Measurements from ENCODE around the gene TXK.

The TXK gene

DNA sequence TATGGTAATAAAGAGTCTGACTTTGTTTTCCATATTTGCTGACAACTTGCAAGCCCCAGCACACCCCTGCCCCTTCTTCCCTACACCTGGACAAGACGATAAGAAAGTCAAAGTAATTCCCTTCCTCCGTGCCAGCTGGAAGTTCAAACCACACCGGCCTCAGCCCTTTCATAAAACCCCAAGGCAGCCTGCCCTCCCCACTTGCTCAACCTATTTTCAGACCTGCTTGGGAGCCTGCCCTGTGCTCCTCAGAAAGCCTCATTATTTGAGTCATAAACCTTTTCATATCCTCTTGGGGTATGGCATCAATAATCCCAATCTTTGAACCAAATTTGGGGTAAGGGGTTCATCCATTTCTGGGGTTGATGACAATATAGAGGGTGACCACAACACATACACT is 88.0 kb downstream of the TXK start:
- DNase-seq = peak; percentile 14

DNA sequence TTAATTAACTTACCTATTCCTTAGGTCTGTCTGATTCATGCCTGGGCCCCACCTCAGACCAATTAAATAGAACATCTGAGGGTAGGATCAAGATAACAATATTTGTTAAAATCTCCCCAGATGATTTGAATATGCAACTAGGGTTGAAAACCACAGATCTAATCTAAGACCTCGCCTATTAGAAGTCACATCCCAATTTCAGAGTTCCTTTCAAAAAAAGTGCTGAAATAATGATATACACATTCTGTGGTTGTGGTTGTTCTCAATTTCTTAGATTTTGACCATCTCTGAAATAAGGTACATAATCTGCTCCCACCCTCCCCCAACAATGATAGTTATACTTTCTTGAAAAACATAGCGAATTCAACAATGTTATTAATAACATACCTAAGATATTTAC is 89.8 kb downstream of the TXK start:
- DNase-seq = no peak

DNA sequence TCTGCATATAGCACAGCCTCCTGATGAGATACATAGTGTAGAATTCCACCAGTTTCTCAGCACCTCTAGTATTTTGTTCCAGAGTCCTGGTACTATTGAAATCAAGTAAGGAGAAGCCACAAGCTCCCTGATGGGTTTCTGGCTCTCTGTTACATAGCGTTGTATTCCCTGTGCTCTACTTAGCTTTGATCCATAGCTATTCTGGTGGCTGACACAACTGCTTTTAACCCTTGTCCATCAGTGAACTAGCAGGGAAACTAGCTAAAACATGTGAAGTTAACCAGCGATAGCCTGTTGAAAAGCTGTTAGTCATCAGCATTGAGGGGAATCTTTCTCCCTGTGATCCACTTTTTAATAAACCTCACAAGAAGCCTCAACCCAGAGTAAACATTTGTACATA is 90.5 kb downstream of the TXK start:
- no peak for DNase-seq

DNA sequence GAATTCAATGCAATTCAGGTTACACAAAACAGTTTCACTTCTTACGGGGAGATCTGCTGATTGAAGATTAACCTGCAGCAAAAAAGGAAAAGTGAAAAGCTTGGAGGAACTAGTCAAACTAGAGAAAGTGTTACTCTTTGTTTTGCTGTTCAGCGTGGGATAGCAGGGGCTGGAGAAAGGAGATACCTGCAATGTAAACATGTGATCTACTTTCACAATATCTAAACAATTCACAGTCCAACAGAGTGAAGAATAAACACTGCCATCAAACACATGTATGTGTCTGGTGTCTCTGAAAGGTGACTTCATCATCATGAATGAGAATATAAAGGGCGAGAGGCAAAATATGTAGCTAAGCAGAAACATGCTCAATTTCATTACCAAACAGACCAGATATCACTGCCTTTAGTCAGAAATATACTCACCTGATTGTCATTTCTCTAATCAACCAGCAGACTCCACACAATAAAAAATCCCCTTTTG is 91.0 kb downstream of the TXK start:
- no peak for DNase-seq

DNA sequence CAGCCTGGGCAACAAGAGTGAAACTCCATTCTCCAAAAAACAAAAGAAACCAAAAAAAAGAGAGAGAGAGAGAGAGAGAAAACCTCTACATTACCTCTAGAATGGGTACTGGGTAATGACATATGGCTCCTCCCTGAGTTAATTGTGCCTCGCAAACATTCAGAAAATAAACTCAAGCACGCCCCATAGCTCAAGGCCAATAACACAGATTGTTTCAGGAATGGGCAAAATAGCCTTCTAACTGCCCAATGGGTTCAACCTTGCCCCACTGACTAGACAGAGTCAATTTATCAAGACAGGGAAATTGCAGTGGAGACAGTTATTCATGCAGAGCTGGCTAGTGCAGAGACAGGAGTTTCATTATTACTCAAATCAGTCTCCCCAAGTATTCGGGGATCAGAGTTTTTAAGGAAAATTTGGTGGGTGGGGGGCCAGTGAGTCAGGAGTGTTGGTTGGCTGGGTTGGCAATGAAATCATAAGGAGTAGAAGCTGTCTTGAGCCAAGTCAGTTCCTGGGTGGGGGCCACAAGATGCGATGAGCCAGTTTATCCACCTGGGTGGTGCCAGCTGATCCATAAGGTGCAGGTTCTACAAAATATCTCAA is 92.4 kb downstream of the TXK start:
- DNase-seq = peak; percentile 44

DNA sequence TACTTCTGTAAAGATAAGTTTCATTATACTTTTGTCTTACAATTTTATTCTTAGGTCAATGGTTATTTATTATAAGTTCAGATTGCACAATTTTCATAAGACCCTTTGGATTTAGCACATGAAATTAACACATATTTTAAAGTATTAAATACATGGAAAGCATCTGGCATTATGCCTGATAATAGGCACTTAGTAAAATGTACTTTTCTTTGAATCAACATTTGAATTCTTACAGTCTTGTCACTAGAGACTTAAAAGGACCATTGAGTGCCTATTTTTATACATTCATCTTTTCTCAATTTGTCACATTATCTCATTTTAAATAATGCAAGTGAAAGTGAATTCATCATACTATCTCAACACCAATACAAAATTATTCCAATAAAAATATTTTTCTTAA is 94.5 kb downstream of the TXK start:
- no peak for DNase-seq

DNA sequence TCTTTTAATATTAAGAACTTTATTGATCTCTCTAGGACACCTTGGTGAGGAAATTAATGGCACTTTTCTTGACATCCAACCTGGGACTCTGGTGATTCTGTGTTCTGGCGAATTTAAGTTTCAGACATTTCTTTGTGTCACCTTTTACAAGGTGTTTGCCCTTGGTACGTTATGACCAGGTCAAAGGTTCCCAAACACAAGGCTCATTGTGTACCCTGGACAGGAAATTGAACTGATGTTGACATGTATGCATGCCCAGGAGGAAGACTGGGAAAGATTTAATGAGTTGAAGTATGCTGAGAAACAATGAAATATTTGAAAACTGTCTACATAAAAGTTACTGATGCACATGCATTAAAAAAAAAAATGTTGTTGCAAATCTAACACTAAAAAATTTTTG is 95.4 kb downstream of the TXK start:
- DNase-seq = no peak

DNA sequence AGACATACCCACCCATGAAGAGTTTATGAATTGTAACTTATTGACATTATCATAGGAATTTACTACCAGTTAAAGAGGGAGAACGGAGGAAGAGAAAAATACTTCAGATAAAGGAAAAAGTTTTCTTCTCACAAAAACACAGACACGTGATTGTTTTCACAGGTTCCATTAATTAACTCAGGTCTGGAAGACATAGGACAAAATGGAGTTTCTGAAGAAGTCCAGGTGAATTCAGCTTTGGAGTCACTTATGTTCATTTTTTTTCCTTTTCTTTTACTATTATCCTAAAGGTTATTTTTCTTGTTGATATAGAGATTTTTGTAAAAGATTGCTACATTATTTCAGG is 97.0 kb downstream of the TXK start:
- no peak for DNase-seq

DNA sequence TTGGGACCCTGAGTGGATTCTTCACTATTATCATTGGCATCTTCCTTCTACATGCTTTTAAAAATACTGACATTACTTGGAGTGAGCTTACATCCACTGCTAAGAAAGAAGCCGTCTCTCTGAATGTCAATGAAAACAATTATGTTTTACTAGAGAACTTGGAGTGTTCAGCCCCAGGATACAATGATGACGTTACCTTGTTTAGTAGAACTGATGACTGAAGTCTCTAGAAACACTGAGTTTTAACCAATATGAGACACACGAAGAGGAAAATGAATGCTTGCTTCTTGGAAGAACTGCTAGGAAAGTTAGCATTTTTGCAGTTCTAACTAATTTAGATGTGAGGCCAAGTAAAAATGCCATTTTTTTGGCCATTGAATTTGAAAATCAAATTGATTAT is 98.1 kb downstream of the TXK start:
- DNase-seq = peak; percentile 13

DNA sequence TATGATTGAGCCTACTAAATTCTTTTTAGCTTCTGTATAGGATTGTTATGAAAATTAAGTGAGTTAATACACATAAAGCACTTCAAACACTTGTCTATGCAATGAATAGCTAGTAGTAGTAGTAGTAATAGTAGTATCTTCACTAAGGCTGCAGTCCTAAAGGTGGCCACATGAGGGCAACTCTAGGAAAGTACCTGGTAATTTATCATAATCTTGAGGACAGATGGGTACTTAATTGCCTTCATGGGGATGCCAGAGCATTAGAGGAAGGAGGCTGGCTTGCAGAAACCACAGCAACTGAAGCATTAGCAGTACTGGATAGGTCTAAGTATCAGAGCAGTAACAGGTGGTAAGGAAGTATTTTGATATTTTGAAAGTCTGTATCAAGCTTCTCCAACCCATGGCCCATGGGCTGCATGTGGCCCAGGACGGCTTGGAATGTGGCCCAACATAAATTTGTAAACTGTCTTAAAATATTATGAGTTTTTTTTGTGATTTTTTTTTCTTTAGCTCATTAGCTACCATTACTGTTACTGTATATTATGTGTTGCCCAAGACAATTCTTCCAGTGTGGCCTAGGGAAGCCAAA is 100.1 kb downstream of the TXK start:
- peak; percentile 57 for DNase-seq

DNA sequence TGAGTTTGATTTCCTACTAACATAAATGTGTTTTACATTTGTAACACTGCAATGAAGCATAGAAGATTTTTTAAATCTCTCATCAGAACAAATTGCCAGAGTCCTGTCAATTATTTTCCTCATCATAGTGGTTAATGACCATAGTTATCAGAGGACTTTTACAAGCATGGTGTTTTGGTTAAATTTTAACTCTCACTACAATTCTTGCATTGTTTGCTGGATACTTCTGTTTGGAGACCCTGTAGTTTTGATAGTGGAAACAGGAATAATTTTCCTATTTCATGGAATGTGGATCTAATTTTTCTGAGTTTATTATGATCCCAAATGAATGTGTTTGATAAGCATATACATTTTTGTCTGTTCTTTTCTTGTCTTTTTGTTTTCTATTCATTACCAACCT is 100.6 kb downstream of the TXK start:
- DNase-seq = no peak

DNA sequence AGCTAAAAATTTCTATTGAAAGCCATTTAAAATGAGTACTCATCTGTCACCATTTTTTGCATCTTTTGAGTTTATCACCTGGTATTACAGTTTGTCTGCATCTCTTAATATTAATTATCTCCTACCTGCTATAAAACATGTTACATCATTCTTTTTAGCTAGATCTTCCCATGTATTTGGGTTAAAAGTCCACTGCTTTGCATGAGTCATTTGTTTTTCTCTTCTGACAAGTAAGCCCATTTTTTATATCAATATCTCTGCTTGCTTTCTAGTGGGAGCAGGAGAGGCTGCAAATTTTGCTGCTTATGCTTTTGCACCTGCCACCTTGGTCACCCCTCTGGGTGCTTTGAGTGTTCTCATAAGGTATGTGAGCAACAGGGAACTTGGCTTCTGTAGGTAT is 101.3 kb downstream of the TXK start:
- no peak for DNase-seq

DNA sequence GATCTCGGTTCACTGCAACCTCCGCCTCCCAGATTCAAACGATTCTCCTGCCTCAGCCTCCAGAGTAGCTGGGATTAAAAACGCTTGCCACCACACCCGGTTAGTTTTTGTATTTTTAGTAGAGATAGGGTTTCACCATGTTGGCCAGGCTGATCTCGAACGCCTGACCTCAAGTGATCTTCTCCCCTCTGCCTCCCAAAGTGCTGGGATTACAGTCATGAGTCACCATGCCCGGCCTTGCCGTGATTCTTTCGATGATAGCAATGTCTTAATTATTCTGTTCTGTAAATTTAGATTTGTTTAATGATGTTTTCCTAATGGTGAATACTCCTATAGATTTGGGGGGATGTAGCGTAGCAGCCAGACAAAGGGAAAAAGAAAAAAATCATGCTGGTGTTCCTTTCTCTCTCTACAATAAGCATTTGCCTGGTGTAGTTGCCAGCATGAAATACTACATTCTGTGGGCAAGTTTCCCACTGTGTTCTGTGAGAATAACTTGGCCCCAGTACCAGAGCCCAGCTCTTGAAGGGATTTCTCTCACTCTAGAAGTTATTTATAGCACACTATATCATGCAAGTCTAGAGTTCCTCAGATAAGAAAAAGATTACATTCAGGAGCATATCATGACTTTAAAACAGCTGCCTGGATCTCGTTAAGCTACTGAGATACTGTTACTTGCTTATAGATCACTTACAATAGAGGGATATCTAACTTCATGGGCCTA is 102.1 kb downstream of the TXK start:
- no peak for DNase-seq

DNA sequence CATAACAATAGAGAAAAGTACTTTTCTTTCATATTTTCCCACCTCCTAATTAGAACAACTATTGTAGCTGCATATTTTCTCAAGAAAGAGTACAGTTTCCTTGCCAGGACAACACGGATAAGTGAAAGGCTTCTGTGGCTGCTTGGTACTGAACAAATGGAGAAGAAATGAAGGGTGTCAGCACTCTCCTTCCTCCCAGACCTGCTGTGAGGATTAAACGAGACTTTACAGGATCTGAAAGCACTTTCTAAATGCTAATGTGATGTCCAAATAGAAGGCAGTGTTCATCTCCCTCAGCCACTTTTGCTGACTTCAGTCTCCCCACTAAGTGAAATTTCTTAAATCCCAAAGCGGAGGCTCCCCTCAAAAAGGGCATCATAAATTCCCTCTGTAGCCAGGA is 103.6 kb downstream of the TXK start:
- DNase-seq = no peak

DNA sequence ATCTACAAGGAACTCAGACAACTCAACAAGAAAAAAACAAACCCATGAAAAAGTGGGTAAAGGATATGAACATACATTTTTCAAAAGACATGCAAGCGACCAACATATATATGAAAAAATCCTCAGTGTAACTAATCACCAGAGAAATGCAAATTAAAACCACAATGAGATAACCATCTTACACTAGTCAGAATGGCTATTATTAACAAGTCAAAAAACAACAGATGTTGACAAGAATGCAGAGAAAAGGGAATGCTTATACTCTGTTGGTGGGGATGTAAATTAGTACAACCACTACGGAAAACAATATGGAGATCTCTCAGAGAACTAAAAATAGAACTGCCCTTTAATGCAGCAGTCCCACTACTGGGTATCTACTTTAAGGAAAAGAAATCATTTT is 105.4 kb downstream of the TXK start:
- no peak for DNase-seq

DNA sequence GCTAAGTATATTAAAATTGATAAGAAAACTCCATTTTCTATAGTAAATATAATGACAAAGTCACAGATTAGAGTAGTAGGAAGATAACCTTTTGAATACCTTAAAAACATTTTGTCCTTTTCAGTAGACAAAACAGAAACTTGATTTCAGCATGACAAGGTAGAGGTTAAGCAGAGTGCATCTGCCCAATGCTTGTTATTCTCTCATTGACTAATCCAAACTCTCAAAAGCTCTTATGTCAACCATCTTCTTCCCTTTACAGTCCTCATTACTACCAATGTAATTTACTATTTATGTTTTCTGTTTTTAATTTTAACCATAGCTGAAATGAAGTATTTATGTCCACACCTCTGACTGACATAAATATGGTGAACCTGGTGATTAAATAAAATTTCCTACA is 106.4 kb downstream of the TXK start:
- DNase-seq = peak; percentile 23

DNA sequence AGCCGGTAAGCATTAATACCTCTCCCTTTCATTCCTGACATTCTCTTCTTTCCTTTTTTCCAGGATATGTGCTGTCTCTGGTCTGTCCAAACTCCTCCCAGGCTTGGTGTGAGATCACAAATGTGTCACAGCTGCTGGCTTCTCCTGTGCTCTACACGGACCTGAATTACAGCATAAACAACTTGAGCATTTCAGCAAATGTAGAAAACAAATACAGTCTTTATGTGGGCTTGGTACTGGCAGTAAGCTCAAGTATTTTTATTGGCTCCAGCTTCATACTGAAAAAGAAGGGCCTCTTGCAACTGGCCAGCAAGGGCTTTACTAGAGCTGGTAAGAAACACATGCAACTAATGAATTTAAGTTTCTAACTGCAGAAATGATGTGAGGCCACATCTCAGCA is 109.0 kb downstream of the TXK start:
- no peak for DNase-seq

DNA sequence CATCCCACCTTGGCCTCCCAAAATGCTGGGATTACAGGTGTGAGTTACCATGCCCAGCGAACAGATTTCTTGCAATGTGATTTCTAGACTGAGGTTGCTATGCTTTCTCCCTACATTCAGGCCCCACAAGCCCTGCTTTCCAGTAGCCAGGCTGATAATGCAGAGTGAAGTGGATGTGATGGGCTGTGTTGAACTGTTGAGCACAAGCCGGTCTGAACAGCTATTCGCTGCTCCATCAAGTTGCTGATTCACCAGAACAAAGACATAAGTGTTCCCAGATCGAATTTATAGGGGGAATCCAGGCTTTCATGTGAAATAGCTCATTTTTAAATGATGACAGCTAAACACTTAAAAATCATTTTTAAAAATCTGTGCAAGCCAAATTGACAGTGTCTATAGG is 109.5 kb downstream of the TXK start:
- DNase-seq = no peak

DNA sequence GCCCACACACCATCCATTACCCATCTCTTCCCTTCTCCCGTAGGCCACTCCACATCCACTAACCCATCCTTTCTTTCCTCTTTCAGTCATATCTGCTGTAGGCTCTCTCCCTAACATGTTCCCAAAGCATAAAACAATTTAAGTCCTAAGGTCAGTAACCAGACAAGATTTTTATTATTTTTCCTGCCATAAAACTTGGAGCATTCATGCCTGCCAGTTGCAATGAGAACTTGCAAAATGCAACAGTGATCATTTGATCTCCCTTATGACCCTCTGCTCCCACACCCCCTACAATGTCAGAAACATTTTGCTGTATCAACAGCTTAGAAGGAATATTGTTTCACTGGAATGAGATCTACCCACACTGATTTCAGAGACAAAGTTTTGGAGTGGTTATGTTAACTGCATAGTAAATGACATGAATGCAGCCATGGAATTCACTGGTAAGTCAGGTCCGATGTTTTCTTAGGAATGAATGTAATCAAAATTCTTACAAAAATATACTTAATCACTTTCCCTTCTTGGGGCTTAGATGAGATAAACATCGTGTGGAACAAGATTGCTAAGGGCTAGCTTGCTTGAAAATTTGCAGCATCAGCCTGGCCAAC is 111.8 kb downstream of the TXK start:
- DNase-seq = no peak

DNA sequence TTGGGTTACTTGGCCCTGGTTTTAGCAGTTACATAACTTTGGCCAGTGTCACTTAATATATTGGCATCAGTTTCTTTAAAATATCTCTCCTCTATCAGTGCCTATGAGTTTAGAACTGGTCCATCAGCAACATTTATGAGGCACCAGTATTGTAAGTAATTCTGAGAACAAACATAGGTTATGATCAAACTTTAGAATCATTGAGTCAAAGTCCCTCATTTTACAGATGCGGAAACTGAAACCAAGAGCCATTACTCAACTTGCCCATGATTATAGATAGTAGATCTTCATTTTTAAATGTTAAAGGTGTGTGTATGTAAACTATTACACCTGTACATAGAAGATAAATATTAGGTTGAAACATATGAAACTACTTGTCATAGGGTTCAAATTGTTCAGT is 113.0 kb downstream of the TXK start:
- DNase-seq = peak; percentile 23

DNA sequence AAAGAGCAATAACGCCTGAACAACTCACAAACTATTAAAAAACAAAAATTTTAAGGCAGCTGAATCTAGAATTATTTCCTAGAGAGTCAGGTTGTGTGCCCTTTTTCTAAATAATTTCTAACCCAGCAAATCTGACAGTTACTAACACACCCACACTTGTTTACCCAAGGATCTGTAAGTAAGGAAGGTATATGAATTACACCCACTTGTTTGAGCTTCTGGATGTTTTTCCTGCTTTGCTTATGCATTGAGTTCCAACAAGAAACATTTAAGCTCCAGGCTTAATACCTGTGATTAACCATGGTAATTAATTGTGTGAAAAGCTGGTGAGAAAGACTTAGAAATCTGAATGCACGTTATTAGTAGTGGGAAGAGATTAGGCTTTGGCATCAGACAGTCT is 115.9 kb downstream of the TXK start:
- DNase-seq = no peak

DNA sequence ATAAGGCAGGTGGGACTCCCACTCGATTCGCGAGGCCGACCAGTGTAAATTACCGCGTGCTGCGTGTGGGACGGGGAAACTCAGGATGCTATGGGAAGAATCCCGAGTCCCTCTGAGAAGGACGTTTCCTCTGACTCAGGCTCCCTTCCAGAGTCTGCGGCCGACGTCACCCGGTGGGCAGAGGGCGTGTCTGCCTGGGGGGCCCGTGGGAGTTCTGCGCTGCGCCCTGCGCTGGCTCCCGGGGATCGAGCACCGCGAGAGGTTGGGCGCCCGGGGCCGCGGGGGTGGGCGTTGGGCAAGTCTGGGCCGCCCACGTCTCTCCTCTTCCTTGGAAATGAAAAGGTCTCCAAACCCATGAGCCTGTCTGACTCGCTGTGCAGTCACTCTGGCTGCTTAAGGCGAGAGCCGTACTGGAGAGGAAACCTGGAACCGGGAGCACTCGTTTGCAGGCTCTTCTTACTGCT is 116.9 kb downstream of the TXK start:
- peak; percentile 6 for DNase-seq

Measured in activated CD4-positive, alpha-beta T cell treated with anti-CD3 and anti-CD28 coated beads, Interleukin-10, Interleukin-2, amounts not matched to agents 100 ng/mL and 50 ng/mL, durations not matched to agents 16 hours and 8 hours (primary cell).